ENCODE data around the gene DCAF11. TPM values are rescaled to one million over a fixed set of nuclear protein-coding genes. Genes with fewer than 3 reads are reported as not detected.
"Not testable (repeated sequence)": the region's sequence is repeated elsewhere in the genome, so short reads cannot be mapped to it uniquely, and the experiment has no call there.

DCAF11 gene
- total and polyA plus RNA-seq, 2 donors (not counting 1 experiment from before 2014, with no cell fraction given): 64.5 to 96.3 TPM

DNA sequence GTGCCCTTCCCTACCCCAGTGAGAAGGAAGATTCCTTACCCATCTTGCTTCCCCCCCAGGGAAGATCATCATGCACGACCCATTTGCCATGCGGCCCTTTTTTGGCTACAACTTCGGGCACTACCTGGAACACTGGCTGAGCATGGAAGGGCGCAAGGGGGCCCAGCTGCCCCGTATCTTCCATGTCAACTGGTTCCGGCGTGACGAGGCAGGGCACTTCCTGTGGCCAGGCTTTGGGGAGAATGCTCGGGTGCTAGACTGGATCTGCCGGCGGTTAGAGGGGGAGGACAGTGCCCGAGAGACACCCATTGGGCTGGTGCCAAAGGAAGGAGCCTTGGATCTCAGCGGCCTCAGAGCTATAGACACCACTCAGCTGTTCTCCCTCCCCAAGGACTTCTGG, 11.1 kb upstream of the DCAF11 start:
- 97% methylated on average over 12 of the region's 13 CpGs for WGBS (ENCODE audit: insufficient coverage)
- ATAC-seq (ENCODE audit: low read depth) (no peak), DNase-seq (no peak)
- ChIA-PET CTCF (interaction anchor here (1.9 to 11.7 kb wide), 2 partner anchors 10 to 11 kb away, joined by 9 to 292 read pairs; partner anchors contain the start of genes DCAF11, NRL and PCK2), POLR2A (interaction anchor here (0.5 kb wide), 1 partner anchor 43 kb away, joined by 4 read pairs; the partner anchor contains the start of gene PSME2)
- intact Hi-C loops (cut with micrococcal nuclease): loop anchor here (10.0 kb wide), 1 partner anchor 119 kb away; the partner anchor contains the start of gene DHRS4L2
- H3K4me3 Mint-ChIP-seq: no peak overlapping the region
- no peak overlapping the region for H2AFZ ChIP-seq (ENCODE audit: insufficient read depth, low read depth, low read length, poor library complexity, severe bottlenecking)
- peaks cover 7% of the 10 kb centered on the region for H4K20me1 ChIP-seq (ENCODE audit: control insufficient read depth, insufficient read depth, low read length, poor library complexity, severe bottlenecking)
- peak overlapping the region; percentile 34 for H3K27ac Mint-ChIP-seq
- no peaks in the 10 kb centered on the region for H3K9me3 ChIP-seq (ENCODE audit: control extremely low read depth in 1 of 3, control insufficient read depth in 2 of 3, insufficient read depth in 1 of 3, low read length in 2 of 3)
- no peak overlapping the region for H3K4me2 ChIP-seq (replicated peaks; ENCODE audit: low read depth, low read length, poor library complexity, severe bottlenecking)
- H3K27ac ChIP-seq (ENCODE audit: low read length in 2 of 2): no peak overlapping the region
- H3K27me3 ChIP-seq (replicated peaks in 1 of 4; ENCODE audit: control extremely low read depth in 1 of 4, control insufficient read depth in 3 of 4, insufficient read depth in 4 of 4, low read length in 3 of 4): no peaks in the 10 kb centered on the region
- no peaks in the 10 kb centered on the region for H3K9me3 Mint-ChIP-seq (ENCODE audit: insufficient read depth)
- peaks cover 17% of the 10 kb centered on the region for H3K79me2 ChIP-seq (ENCODE audit: control insufficient read depth, insufficient read depth, low read length)
- no peak overlapping the region for H3K4me3 ChIP-seq (ENCODE audit: control extremely low read depth in 1 of 5, extremely low read depth in 1 of 5, insufficient read depth in 1 of 5, low read depth in 2 of 5, low read length in 4 of 5)
- peaks cover under 1 to 2% of the 10 kb centered on the region in 2 donors for H3K4me1 ChIP-seq (ENCODE audit: control insufficient read depth in 2 of 2, insufficient read depth in 2 of 2, low read length in 2 of 2)
- peaks cover 3% of the 10 kb centered on the region for H3K4me1 Mint-ChIP-seq
- peaks cover under 1 to 55% of the 10 kb centered on the region in 2 experiments for H3K36me3 ChIP-seq (replicated peaks in 1 of 2; ENCODE audit: control extremely low read depth in 1 of 2, control insufficient read depth in 1 of 2, extremely low read depth in 1 of 2, insufficient read depth in 2 of 2, low read length in 1 of 2)
- TF ChIP-seq EZH2 (IDR thresholded peaks at IDR 0.05; ENCODE audit: borderline replicate concordance, insufficient read depth, low read depth, low read length, poor library complexity, severe bottlenecking): no peak
- TF ChIP-seq, protein P1, sequence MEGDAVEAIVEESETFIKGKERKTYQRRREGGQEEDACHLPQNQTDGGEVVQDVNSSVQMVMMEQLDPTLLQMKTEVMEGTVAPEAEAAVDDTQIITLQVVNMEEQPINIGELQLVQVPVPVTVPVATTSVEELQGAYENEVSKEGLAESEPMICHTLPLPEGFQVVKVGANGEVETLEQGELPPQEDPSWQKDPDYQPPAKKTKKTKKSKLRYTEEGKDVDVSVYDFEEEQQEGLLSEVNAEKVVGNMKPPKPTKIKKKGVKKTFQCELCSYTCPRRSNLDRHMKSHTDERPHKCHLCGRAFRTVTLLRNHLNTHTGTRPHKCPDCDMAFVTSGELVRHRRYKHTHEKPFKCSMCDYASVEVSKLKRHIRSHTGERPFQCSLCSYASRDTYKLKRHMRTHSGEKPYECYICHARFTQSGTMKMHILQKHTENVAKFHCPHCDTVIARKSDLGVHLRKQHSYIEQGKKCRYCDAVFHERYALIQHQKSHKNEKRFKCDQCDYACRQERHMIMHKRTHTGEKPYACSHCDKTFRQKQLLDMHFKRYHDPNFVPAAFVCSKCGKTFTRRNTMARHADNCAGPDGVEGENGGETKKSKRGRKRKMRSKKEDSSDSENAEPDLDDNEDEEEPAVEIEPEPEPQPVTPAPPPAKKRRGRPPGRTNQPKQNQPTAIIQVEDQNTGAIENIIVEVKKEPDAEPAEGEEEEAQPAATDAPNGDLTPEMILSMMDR (IDR thresholded peaks at IDR 0.05): no peak
- no peaks in the 10 kb centered on the region for H3K27me3 Mint-ChIP-seq
- H3K9ac ChIP-seq (ENCODE audit: low read length): no peak overlapping the region

DNA sequence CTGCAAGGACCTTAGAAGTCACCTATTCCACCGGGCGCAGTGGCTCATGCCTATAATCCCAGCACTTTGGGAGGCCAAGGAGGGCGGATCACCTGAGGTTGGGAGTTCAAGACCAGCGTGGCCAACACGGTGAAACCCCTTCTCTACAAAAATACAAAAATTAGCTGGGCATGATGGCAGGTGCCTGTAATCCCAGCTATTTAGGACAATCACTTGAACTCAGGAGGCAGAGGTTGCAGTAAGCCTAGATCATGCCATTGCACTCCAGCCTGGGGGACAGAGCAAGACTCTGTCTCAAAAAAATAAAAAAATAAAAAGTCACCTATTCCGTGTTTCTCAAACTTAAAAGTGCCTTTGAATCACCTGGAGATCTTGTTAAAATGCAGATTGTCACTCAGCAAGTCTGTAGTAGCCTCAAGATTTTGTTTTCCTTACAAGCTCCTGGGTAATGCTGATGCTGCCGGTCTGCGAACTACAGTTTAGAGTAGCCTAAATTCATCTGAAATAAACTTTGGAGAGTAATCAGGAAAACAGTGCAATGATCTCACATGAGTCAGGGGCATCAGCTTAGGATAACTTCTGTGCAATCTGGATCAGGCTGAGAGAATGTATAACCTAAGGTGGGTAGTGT, 8.9 kb upstream of the DCAF11 start:
- 100% methylated on average over 5 of the region's 8 CpGs for WGBS (ENCODE audit: insufficient coverage)
- ChIA-PET POLR2A (interaction anchor here (0.7 to 1.2 kb wide), 2 partner anchors 9 to 194 kb away, joined by 3 to 4 read pairs; partner anchors contain the start of genes DHRS1 and NOP9), CTCF (interaction anchor here (1.3 to 11.7 kb wide), 7 partner anchors 8 to 91 kb away, joined by 3 to 292 read pairs (median 63); partner anchors contain the start of genes CARMIL3, DCAF11, IRF9 and NRL)
- not testable (repeated sequence) for H3K27ac ChIP-seq (ENCODE audit: low read length in 2 of 2); H3K4me2 ChIP-seq (replicated peaks; ENCODE audit: low read depth, low read length, poor library complexity, severe bottlenecking); H3K9me3 Mint-ChIP-seq (ENCODE audit: insufficient read depth); H3K9me3 ChIP-seq (ENCODE audit: control extremely low read depth in 1 of 3, control insufficient read depth in 2 of 3, insufficient read depth in 1 of 3, low read length in 2 of 3); H4K20me1 ChIP-seq (ENCODE audit: control insufficient read depth, insufficient read depth, low read length, poor library complexity, severe bottlenecking); H2AFZ ChIP-seq (ENCODE audit: insufficient read depth, low read depth, low read length, poor library complexity, severe bottlenecking); H3K27ac Mint-ChIP-seq; ATAC-seq (ENCODE audit: low read depth); H3K9ac ChIP-seq (ENCODE audit: low read length); H3K27me3 ChIP-seq (replicated peaks in 1 of 4; ENCODE audit: control extremely low read depth in 1 of 4, control insufficient read depth in 3 of 4, insufficient read depth in 4 of 4, low read length in 3 of 4); H3K4me3 ChIP-seq (ENCODE audit: control extremely low read depth in 1 of 5, extremely low read depth in 1 of 5, insufficient read depth in 1 of 5, low read depth in 2 of 5, low read length in 4 of 5); H3K4me3 Mint-ChIP-seq; DNase-seq; H3K4me1 Mint-ChIP-seq; H3K27me3 Mint-ChIP-seq
- peaks cover 27% of the 10 kb centered on the region for H3K79me2 ChIP-seq (ENCODE audit: control insufficient read depth, insufficient read depth, low read length)
- intact Hi-C loops (cut with micrococcal nuclease): loop anchor here (10.0 kb wide), 1 partner anchor 121 kb away; the partner anchor contains the start of gene DHRS4L2
- H3K36me3 ChIP-seq (replicated peaks in 1 of 2; ENCODE audit: control extremely low read depth in 1 of 2, control insufficient read depth in 1 of 2, extremely low read depth in 1 of 2, insufficient read depth in 2 of 2, low read length in 1 of 2): peaks cover 0 to 33% of the 10 kb centered on the region in 2 experiments
- peaks cover 8 to 10% of the 10 kb centered on the region in 2 donors for H3K4me1 ChIP-seq (ENCODE audit: control insufficient read depth in 2 of 2, insufficient read depth in 2 of 2, low read length in 2 of 2)
